ENCODE measurements around the gene ZSWIM6. TPM values are rescaled to one million over a fixed set of nuclear protein-coding genes. Genes with fewer than 3 reads are reported as not detected.

The ZSWIM6 gene
- total and polyA plus RNA-seq, 2 of the 4 experiments (the other 2 are of a cell fraction) = 10.8 to 14.1 TPM

GRCh38 chr5:61381968-61382367 lies 49.9 kb downstream of the ZSWIM6 start:
- Histone ChIP-seq H3K4me3 (ENCODE audit: insufficient read depth, low read depth, low read length) (no peak overlapping the region), H3K23ac (ENCODE audit: low read depth, low read length) (no peak overlapping the region), H3K9me1 (ENCODE audit: insufficient read depth, low read length) (peaks cover 7% of the 10 kb centered on the region), H4K91ac (ENCODE audit: insufficient read depth, low read depth, low read length) (no peak overlapping the region), H4K20me1 (ENCODE audit: insufficient read depth, low read length) (peaks cover 67% of the 10 kb centered on the region), H3K79me1 (ENCODE audit: low read depth in 1 of 2, low read length in 2 of 2) (peaks cover 35 to 68% of the 10 kb centered on the region in 2 experiments), H2AK5ac (ENCODE audit: low read depth, low read length) (no peak overlapping the region), H2BK5ac (ENCODE audit: low read depth, low read length, poor library complexity, severe bottlenecking) (no peak overlapping the region), H3K14ac (replicated peaks; ENCODE audit: low read depth, low read length) (no peak overlapping the region), H3K4me2 (ENCODE audit: low read depth, low read length) (no peak overlapping the region), H3K9ac (ENCODE audit: low read depth, low read length) (no peak overlapping the region), H3K56ac (ENCODE audit: extremely low read depth, insufficient read depth, low read length) (no peak overlapping the region), H2AFZ (replicated peaks; ENCODE audit: low read length, poor library complexity) (no peak overlapping the region), H3K9me3 (ENCODE audit: control insufficient read depth, insufficient read depth, low read length) (no peaks in the 10 kb centered on the region), H2AK9ac (replicated peaks; ENCODE audit: low read depth, low read length, poor library complexity) (no peak overlapping the region), H4K5ac (ENCODE audit: low read depth, low read length) (no peak overlapping the region), H3K18ac (ENCODE audit: low read depth, low read length) (no peak overlapping the region), H3K4ac (ENCODE audit: low read depth, low read length) (no peak overlapping the region), H3K27me3 (ENCODE audit: control insufficient read depth, insufficient read depth, low read length) (no peaks in the 10 kb centered on the region), H3K4me1 (ENCODE audit: control insufficient read depth, insufficient read depth, low read length) (0 out of 2 replicates have a peak, but pooled peaks cover 2% of the 10 kb centered on the region), H4K8ac (ENCODE audit: low read depth in 2 of 2, low read length in 2 of 2) (no peak overlapping the region), H2BK20ac (ENCODE audit: low read depth, low read length) (no peak overlapping the region), H3K36me3 (ENCODE audit: control insufficient read depth, insufficient read depth, low read length) (no peaks in the 10 kb centered on the region), H2BK15ac (ENCODE audit: low read depth, low read length) (no peak overlapping the region), H2BK120ac (ENCODE audit: low read depth, low read length) (no peak overlapping the region), H3K27ac (ENCODE audit: insufficient read depth, low read length) (no peak overlapping the region)
- in situ Hi-C loops (cut with MboI; ENCODE audit: low sequenced_read_pairs) (no loop called here), intact Hi-C loops (cut with micrococcal nuclease) (no loop called here), dilution Hi-C loops (cut with HindIII; ENCODE audit: low sequenced_read_pairs, unreplicated experiment) (no loop called here)
- ATAC-seq (ENCODE audit: low read depth) = no peak
- no TSS peak for BruUV-seq (replicated peaks)
- POLR2A ChIA-PET (ENCODE audit: unreplicated experiment) = no interaction called here
- CTCF ChIA-PET = no interaction called here
- TF ChIP-seq SMC3 (IDR thresholded peaks at IDR 0.05; ENCODE audit: low read depth, low read length) (no peak), CHD1 (IDR thresholded peaks at IDR 0.05; ENCODE audit: low read depth, low read length) (no peak), NFE2L2 (IDR thresholded peaks at IDR 0.05; ENCODE audit: low read depth, low read length) (no peak), CTCF (conservative IDR thresholded peaks at IDR 0.05; ENCODE audit: low read depth, low read length) (no peak), ELK1 (IDR thresholded peaks at IDR 0.05; ENCODE audit: borderline replicate concordance, low read depth, low read length) (no peak), MXI1 (IDR thresholded peaks at IDR 0.05; ENCODE audit: borderline replicate concordance, low read depth, low read length) (no peak), BHLHE40 (IDR thresholded peaks at IDR 0.05; ENCODE audit: low read depth, low read length) (no peak), MAZ (IDR thresholded peaks at IDR 0.05; ENCODE audit: borderline replicate concordance, low read depth, low read length) (no peak), CEBPB (IDR thresholded peaks at IDR 0.05; ENCODE audit: low read depth, low read length) (no peak), RFX5 (IDR thresholded peaks at IDR 0.05; ENCODE audit: low read depth, low read length) (no peak), RAD21 (IDR thresholded peaks at IDR 0.05; ENCODE audit: low read length) (no peak), MAFK (IDR thresholded peaks at IDR 0.05; ENCODE audit: low read depth, low read length) (no peak), POLR2A (IDR thresholded peaks at IDR 0.05; ENCODE audit: low read depth, low read length) (no peak), RCOR1 (IDR thresholded peaks at IDR 0.05; ENCODE audit: insufficient replicate concordance, low read length) (no peak), FOS (IDR thresholded peaks at IDR 0.05; ENCODE audit: low read depth, low read length) (no peak)
- TF ChIP-seq, protein P1, sequence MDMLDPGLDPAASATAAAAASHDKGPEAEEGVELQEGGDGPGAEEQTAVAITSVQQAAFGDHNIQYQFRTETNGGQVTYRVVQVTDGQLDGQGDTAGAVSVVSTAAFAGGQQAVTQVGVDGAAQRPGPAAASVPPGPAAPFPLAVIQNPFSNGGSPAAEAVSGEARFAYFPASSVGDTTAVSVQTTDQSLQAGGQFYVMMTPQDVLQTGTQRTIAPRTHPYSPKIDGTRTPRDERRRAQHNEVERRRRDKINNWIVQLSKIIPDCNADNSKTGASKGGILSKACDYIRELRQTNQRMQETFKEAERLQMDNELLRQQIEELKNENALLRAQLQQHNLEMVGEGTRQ (IDR thresholded peaks at IDR 0.05; ENCODE audit: low read depth, low read length) = no peak
- no peak for DNase-seq
- no CpG with 5 or more reads among the region's 2 CpGs for WGBS, 2 experiments (ENCODE audit: extremely low coverage in 2 of 2, insufficient read length in 1 of 2)
